Measurements from ENCODE around the gene SNRNP25. TPM values are rescaled to one million over a fixed set of nuclear protein-coding genes. Genes with fewer than 3 reads are reported as not detected.

Gene SNRNP25
- total and polyA plus RNA-seq, 9 of the 15 experiments (the other 6 are each of a cell fraction or from before 2014, with no cell fraction given): 59.0 to 176 (median 108) TPM

- TF ChIP-seq, protein P1, sequence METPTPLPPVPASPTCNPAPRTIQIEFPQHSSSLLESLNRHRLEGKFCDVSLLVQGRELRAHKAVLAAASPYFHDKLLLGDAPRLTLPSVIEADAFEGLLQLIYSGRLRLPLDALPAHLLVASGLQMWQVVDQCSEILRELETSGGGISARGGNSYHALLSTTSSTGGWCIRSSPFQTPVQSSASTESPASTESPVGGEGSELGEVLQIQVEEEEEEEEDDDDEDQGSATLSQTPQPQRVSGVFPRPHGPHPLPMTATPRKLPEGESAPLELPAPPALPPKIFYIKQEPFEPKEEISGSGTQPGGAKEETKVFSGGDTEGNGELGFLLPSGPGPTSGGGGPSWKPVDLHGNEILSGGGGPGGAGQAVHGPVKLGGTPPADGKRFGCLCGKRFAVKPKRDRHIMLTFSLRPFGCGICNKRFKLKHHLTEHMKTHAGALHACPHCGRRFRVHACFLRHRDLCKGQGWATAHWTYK (CRISPR knock-in tag; IDR thresholded peaks at IDR 0.05): no peak
- TF ChIP-seq CREM (IDR thresholded peaks at IDR 0.05; ENCODE audit: low read depth): no peak
- no peak for TF ChIP-seq ARID3B (CRISPR knock-in tag; IDR thresholded peaks at IDR 0.05; ENCODE audit: borderline replicate concordance)
- TF ChIP-seq ZNF124 (CRISPR knock-in tag; IDR thresholded peaks at IDR 0.05): no peak
- TF ChIP-seq ZNF77 (CRISPR knock-in tag; IDR thresholded peaks at IDR 0.05): no peak
- no peak for TF ChIP-seq CCAR2 (IDR thresholded peaks at IDR 0.05; ENCODE audit: low read depth, low read length)
- no peak for TF ChIP-seq CEBPG (CRISPR knock-in tag; IDR thresholded peaks at IDR 0.05)
- no peak for TF ChIP-seq CEBPG (tag; conservative IDR thresholded peaks at IDR 0.05 in 1 of 2, IDR thresholded peaks at IDR 0.05 in 1 of 2)
- no peak for TF ChIP-seq KLF16 (IDR thresholded peaks at IDR 0.05)
- TF ChIP-seq ZSCAN32 (CRISPR knock-in tag; IDR thresholded peaks at IDR 0.05): no peak
- TF ChIP-seq JUNB (CRISPR knock-in tag; conservative IDR thresholded peaks at IDR 0.05): no peak
- TF ChIP-seq TOE1 (IDR thresholded peaks at IDR 0.05; ENCODE audit: borderline replicate concordance): no peak
- TF ChIP-seq TOE1 (CRISPR knock-in tag; IDR thresholded peaks at IDR 0.05; ENCODE audit: borderline replicate concordance, low read depth): no peak
- no peak for TF ChIP-seq SNRNP70 (optimal IDR thresholded peaks at IDR 0.05; ENCODE audit: low read depth, low read length)
- TF ChIP-seq PYGO2 (tag; IDR thresholded peaks at IDR 0.05): no peak
- no peak for TF ChIP-seq ZNF316 (IDR thresholded peaks at IDR 0.05)
- no peak for TF ChIP-seq ZNF584 (CRISPR knock-in tag; IDR thresholded peaks at IDR 0.05; ENCODE audit: low read depth)
- TF ChIP-seq CBFA2T3 (IDR thresholded peaks at IDR 0.05): no peak
Observed at GRCh38 chr16:77807-78443, 24.3 kb downstream of the SNRNP25 start, which contains the start of gene MPG (continued).
